H9 (cell line): ENCODE measurements around the gene ASF1B. TPM values are rescaled to one million over a fixed set of nuclear protein-coding genes. Genes with fewer than 3 reads are reported as not detected.

Experiments
- DNase-seq: peaks from one replicate; pipeline ENCODE4 v3.0.0-alpha.2; 2017
- H2AFZ ChIP-seq: one replicate; pipeline ENCODE4 v1.6.1; 2013; ENCODE audit warnings: mild to moderate bottlenecking, low read length, control low read depth, moderate library complexity
- H2AK5ac ChIP-seq: 2 replicates; pipeline ENCODE4 v1.6.1; 2013; ENCODE audit warnings: low read length, control low read depth, mixed read lengths; ENCODE audit not compliant: insufficient read length
- H2BK120ac ChIP-seq: one replicate; pipeline ENCODE4 v1.6.1; 2013; ENCODE audit warnings: low read depth, mild to moderate bottlenecking, low read length, control low read depth, inconsistent platforms; ENCODE audit not compliant: poor library complexity, severe bottlenecking
- H2BK12ac ChIP-seq: 2 replicates; pipeline ENCODE4 v1.6.1; 2013; ENCODE audit warnings: low read length, control low read depth, mixed read lengths, low read depth; ENCODE audit not compliant: insufficient read length
- H2BK15ac ChIP-seq: 2 replicates; pipeline ENCODE4 v1.6.1; 2013; ENCODE audit warnings: low read depth, low read length, control low read depth
- H2BK20ac ChIP-seq: one replicate; pipeline ENCODE4 v1.6.1; 2013; ENCODE audit warnings: low read depth, mild to moderate bottlenecking, low read length, control low read depth, inconsistent platforms; ENCODE audit not compliant: poor library complexity, severe bottlenecking
- H2BK5ac ChIP-seq: 2 replicates; pipeline ENCODE4 v1.6.1; 2013; ENCODE audit warnings: low read length, control low read depth, mixed read lengths; ENCODE audit not compliant: insufficient read length
- H3K14ac ChIP-seq: 2 replicates; pipeline ENCODE4 v1.6.1; 2013; ENCODE audit warnings: low read length, control low read depth; ENCODE audit not compliant: insufficient read depth
- H3K18ac ChIP-seq: 2 replicates; pipeline ENCODE4 v1.6.1; 2013; ENCODE audit warnings: low read depth, mild to moderate bottlenecking, mixed read lengths, low read length, control low read depth; ENCODE audit not compliant: insufficient read length
- H3K23ac ChIP-seq: 2 replicates; pipeline ENCODE4 v1.6.1; 2013; ENCODE audit warnings: low read length, control low read depth, mixed read lengths, low read depth; ENCODE audit not compliant: insufficient read length
- H3K23me2 ChIP-seq: 2 replicates; pipeline ENCODE4 v1.6.1; 2013; ENCODE audit warnings: low read depth, mild to moderate bottlenecking, mixed read lengths, low read length, control low read depth; ENCODE audit not compliant: insufficient read length, poor library complexity, severe bottlenecking
- H3K27ac ChIP-seq: 2 replicates; pipeline ENCODE4 v1.5.1; 2013; ENCODE audit warnings: low read length, control low read depth, mixed read lengths, low read depth; ENCODE audit not compliant: insufficient read length
- H3K27me3 ChIP-seq: 2 replicates; pipeline ENCODE4 v1.6.1; 2013; ENCODE audit warnings: low read length, control low read depth, inconsistent platforms; ENCODE audit not compliant: insufficient read depth
- H3K4ac ChIP-seq: 2 replicates; pipeline ENCODE4 v1.6.1; 2013; ENCODE audit warnings: low read depth, mild to moderate bottlenecking, control low read depth, inconsistent platforms, low read length, moderate library complexity
- H3K4me1 ChIP-seq: 2 replicates; pipeline ENCODE4 v1.6.1; 2013; ENCODE audit warnings: low read length, control low read depth, inconsistent platforms; ENCODE audit not compliant: insufficient read depth
- H3K4me2 ChIP-seq: 2 replicates; pipeline ENCODE4 v1.6.1; 2013; ENCODE audit warnings: low read length, control low read depth, mixed read lengths; ENCODE audit not compliant: insufficient read length, insufficient read depth
- H3K56ac ChIP-seq: 2 replicates; pipeline ENCODE4 v1.6.1; 2013; ENCODE audit warnings: low read depth, mild to moderate bottlenecking, mixed read lengths, low read length, control low read depth; ENCODE audit not compliant: insufficient read length
- H3K79me1 ChIP-seq: 2 replicates; pipeline ENCODE4 v1.6.1; 2013; ENCODE audit warnings: low read depth, mild to moderate bottlenecking, moderate library complexity, low read length, control low read depth, inconsistent platforms; ENCODE audit not compliant: insufficient read depth, poor library complexity, severe bottlenecking
- H3K79me2 ChIP-seq: 2 replicates; pipeline ENCODE4 v1.6.1; 2013; ENCODE audit warnings: low read length, control low read depth, inconsistent platforms; ENCODE audit not compliant: insufficient read depth
- H3K9ac ChIP-seq: 2 replicates; pipeline ENCODE4 v1.6.1; 2013; ENCODE audit warnings: low read length, control low read depth, mixed read lengths; ENCODE audit not compliant: insufficient read length; ENCODE audit errors: extremely low read depth
- H3K9me3 ChIP-seq: one replicate; pipeline ENCODE4 v1.6.1; 2013; ENCODE audit warnings: low read depth, low read length, inconsistent platforms; ENCODE audit not compliant: control insufficient read depth
- H3T11ph ChIP-seq: one replicate; pipeline ENCODE4 v1.6.1; 2013; ENCODE audit warnings: mild to moderate bottlenecking, low read length, control low read depth, inconsistent platforms
- H4K20me1 ChIP-seq: one replicate; pipeline ENCODE4 v1.6.1; 2013; ENCODE audit not compliant: control insufficient read depth, insufficient read length, insufficient read depth
- H4K5ac ChIP-seq: 2 replicates; pipeline ENCODE4 v1.6.1; 2013; ENCODE audit warnings: low read depth, mild to moderate bottlenecking, mixed read lengths, low read length, control low read depth; ENCODE audit not compliant: insufficient read length
- H4K8ac ChIP-seq: replicated peaks from 2 replicates; pipeline ENCODE4 v1.6.1; 2013; ENCODE audit warnings: low read length, control low read depth, mixed read lengths, low read depth; ENCODE audit not compliant: insufficient read length
- H4K91ac ChIP-seq: 2 replicates; pipeline ENCODE4 v1.6.1; 2013; ENCODE audit warnings: low read depth, mild to moderate bottlenecking, moderate library complexity, mixed read lengths, low read length, control low read depth; ENCODE audit not compliant: insufficient read length
- H3K27ac Mint-ChIP-seq, 3 experiments: 2 replicates in 2 of 3; 3 replicates in 1 of 3; pipeline ENCODE4 v1.8.0; 2020 to 2021; ENCODE audit warnings: mixed read lengths in 3 of 3, mild to moderate bottlenecking in 1 of 3, moderate library complexity in 1 of 3
- H3K27me3 Mint-ChIP-seq: 2 replicates; pipeline ENCODE4 v1.8.0; 2021; ENCODE audit warnings: low read depth, mild to moderate bottlenecking, moderate library complexity, mixed read lengths
- H3K36me3 Mint-ChIP-seq, 3 experiments: 2 replicates in 2 of 3; 3 replicates in 1 of 3; pipeline ENCODE4 v1.8.0; 2020 to 2021; ENCODE audit warnings: low read depth in 3 of 3, mixed read lengths in 3 of 3; ENCODE audit not compliant: insufficient read depth in 1 of 3
- H3K4me1 Mint-ChIP-seq, 2 experiments: 2 replicates each; pipeline ENCODE4 v1.8.0; 2020; ENCODE audit warnings: mixed read lengths in 2 of 2
- H3K4me3 Mint-ChIP-seq, 2 experiments: 2 replicates in 1 of 2; 3 replicates in 1 of 2; pipeline ENCODE4 v1.8.0; 2020 to 2021; ENCODE audit warnings: mild to moderate bottlenecking in 2 of 2, mixed read lengths in 2 of 2, moderate library complexity in 1 of 2
- H3K9me3 Mint-ChIP-seq, 2 experiments: 2 replicates in 1 of 2; 3 replicates in 1 of 2; pipeline ENCODE4 v1.8.0; 2020; ENCODE audit warnings: mild to moderate bottlenecking in 2 of 2, mixed read lengths in 2 of 2, moderate library complexity in 1 of 2
- CTCF ChIP-seq: fragments of 200-600 bp; sonication (generic); conservative IDR thresholded peaks from 3 replicates; pipeline ENCODE4 v1.8.0; 2021; ENCODE audit warnings: antibody characterized with exemption, mild to moderate bottlenecking
- WGBS: extraction: QIAGEN DNeasy Blood & Tissue Kit; methylation state at CpG from one replicate; pipeline ENCODE4 v1.1.7; 2013; ENCODE audit warnings: missing lambda C conversion rate, low lambda C conversion rate, mixed read lengths; ENCODE audit not compliant: insufficient read length; ENCODE audit errors: extremely low coverage; 5-methylcytosine and 5-hydroxymethylcytosine counted together
- total RNA-seq: library from RNA; stranded (reverse); gene quantifications from 2 replicates; pipeline ENCODE4 v1.2.1, GENCODE V29; 2021

ASF1B gene
- total RNA-seq, 1 experiment from 2014 or later, result 46.6 TPM

DNA sequence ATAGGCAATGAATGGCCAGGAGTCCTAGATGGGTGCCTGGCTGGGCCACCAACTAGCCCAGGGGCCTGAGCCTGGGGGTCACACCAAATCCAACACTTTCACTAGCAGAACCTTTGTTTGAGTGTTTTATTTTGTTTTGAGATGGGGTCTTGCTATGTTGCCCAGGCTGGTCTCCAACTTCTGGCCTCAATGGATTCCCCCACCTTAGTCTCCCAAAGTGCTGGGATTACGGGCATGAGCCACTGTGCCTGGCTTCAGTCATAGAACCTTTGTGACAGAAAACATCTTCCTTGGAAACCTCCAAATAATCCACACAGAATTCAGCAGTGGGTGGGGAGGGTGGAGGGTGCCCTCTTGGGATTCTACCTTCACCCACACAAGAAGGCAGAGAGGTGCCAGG is 24.9 kb downstream of the ASF1B start:
- Histone ChIP-seq H3K4ac (no peak overlapping the region), H3K4me1 (peaks cover 7% of the 10 kb centered on the region; the same call in 1 of the 2 replicates), H2BK120ac (no peak overlapping the region), H3K27me3 (no peaks in the 10 kb centered on the region; the same call in 1 of the 2 replicates), H3K18ac (no peak overlapping the region), H3K56ac (no peak overlapping the region), H3K4me2 (no peak overlapping the region), H3K79me2 (no peaks in the 10 kb centered on the region; the same call in 1 of the 2 replicates), H3K9me3 (no peaks in the 10 kb centered on the region), H3K27ac (no peak overlapping the region), H2BK12ac (no peak overlapping the region), H2BK5ac (no peak overlapping the region), H4K8ac (no peak overlapping the region), H3K79me1 (no peaks in the 10 kb centered on the region), H3K14ac (no peak overlapping the region), H3T11ph (no peak overlapping the region), H4K5ac (no peak overlapping the region), H2BK20ac (no peak overlapping the region), H2BK15ac (no peak overlapping the region), H4K91ac (no peak overlapping the region), H3K23me2 (peaks cover under 1% of the 10 kb centered on the region), H4K20me1 (no peaks in the 10 kb centered on the region), H2AK5ac (no peak overlapping the region), H2AFZ (no peak overlapping the region), H3K23ac (no peak overlapping the region), H3K9ac (no peak overlapping the region)
- Mint-ChIP-seq H3K36me3 (no peaks in the 10 kb centered on the region; a peak in 1 of 7 replicates), H3K9me3 (no peaks in the 10 kb centered on the region), H3K27ac (peak overlapping the region in 1 of 3 experiments; percentile 59; a peak in 1 of 7 replicates), H3K4me3 (peak overlapping the region in 1 of 2 experiments; percentile 48; a peak in 1 of 5 replicates), H3K4me1 (peaks cover 27 to 29% of the 10 kb centered on the region in 2 experiments), H3K27me3 (peaks cover 2% of the 10 kb centered on the region; the same call in 1 of the 2 replicates)
- TF ChIP-seq CTCF, result no peak
- no CpG with 5 or more reads among the region's 1 CpG for WGBS
- no peak for DNase-seq
